Amygdala (tissue), 56 donors: ENCODE measurements around the gene IL1R1.

ENCODE experiments used
- DNase-seq, 56 donors: peaks; one replicate each; lab custom pipeline; 2025; lab: John Stamatoyannopoulos, UW

Gene IL1R1

GRCh38 chr2:102193074-102193473, 50.5 kb downstream of the IL1R1 start:
- no peak for DNase-seq

- DNase-seq = no peak
Measured at GRCh38 chr2:102194609-102195268, 52.2 kb downstream of the IL1R1 start.

- DNase-seq = no peak
Measured at GRCh38 chr2:102197389-102198137, 55.0 kb downstream of the IL1R1 start.

- no peak for DNase-seq
Measured at GRCh38 chr2:102200539-102200938, 58.0 kb downstream of the IL1R1 start.

GRCh38 chr2:102204638-102205037, 62.1 kb downstream of the IL1R1 start:
- DNase-seq = no peak

- DNase-seq = no peak
Measured at GRCh38 chr2:102206666-102207341, 64.3 kb downstream of the IL1R1 start.

- DNase-seq = no peak
Measured at GRCh38 chr2:102208774-102209173, 66.2 kb downstream of the IL1R1 start.

GRCh38 chr2:102209474-102209873, 66.9 kb downstream of the IL1R1 start:
- no peak for DNase-seq

- DNase-seq = no peak
Measured at GRCh38 chr2:102217032-102217431, 74.5 kb downstream of the IL1R1 start.

GRCh38 chr2:102224824-102225739, 82.5 kb downstream of the IL1R1 start:
- no peak for DNase-seq

GRCh38 chr2:102226171-102226570, 83.6 kb downstream of the IL1R1 start:
- DNase-seq = no peak

GRCh38 chr2:102226612-102227391, 84.3 kb downstream of the IL1R1 start:
- peak in 22 of 56 donors; percentile 9 to 64 (median 26) for DNase-seq

GRCh38 chr2:102229141-102229769, 86.7 kb downstream of the IL1R1 start:
- DNase-seq = no peak
